Measurements from ENCODE around the gene ABCB9.

DNA sequence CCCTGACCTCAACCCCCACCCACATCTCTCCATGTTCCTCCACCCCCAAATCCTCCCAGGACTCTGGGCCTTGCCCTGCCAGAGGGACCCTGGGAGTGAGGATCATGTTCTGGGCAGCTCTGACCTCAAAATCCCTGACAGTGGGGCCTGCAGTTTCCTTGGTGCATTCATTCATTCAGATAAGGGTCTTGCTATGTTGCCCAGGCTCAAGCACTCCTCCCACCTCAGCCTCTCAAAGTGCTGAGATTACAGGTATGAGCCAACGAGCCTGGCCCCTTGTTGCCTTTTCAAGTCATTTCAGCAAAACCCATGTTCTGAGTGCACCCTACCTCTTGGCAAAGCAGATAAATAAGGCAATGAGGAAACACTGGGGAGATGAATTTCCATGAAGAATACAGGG lies 43.8 kb upstream of the ABCB9 start:
- TF ChIP-seq, protein P1, sequence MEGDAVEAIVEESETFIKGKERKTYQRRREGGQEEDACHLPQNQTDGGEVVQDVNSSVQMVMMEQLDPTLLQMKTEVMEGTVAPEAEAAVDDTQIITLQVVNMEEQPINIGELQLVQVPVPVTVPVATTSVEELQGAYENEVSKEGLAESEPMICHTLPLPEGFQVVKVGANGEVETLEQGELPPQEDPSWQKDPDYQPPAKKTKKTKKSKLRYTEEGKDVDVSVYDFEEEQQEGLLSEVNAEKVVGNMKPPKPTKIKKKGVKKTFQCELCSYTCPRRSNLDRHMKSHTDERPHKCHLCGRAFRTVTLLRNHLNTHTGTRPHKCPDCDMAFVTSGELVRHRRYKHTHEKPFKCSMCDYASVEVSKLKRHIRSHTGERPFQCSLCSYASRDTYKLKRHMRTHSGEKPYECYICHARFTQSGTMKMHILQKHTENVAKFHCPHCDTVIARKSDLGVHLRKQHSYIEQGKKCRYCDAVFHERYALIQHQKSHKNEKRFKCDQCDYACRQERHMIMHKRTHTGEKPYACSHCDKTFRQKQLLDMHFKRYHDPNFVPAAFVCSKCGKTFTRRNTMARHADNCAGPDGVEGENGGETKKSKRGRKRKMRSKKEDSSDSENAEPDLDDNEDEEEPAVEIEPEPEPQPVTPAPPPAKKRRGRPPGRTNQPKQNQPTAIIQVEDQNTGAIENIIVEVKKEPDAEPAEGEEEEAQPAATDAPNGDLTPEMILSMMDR (IDR thresholded peaks at IDR 0.05) = no peak
- no peak for TF ChIP-seq POLR2A (IDR thresholded peaks at IDR 0.05)

Measured in right lobe of liver (tissue), 4 donors.